H54 (cell line): ENCODE data around the gene UGCG.
"Not testable (repeated sequence)": the region's sequence is repeated elsewhere in the genome, so short reads cannot be mapped to it uniquely, and the experiment has no call there.

ENCODE experiments used
- DNase-seq: peaks from one replicate; pipeline ENCODE4 v3.0.0; 2011; ENCODE audit warnings: low spot score, mixed read lengths; ENCODE audit not compliant: insufficient read length
- FAIRE-seq: peaks from 3 replicates; lab custom pipeline; 2011; peaks lifted over from hg19 to GRCh38; lab: Jason Lieb, UNC
- POLR2A ChIP-seq: IDR thresholded peaks from 2 replicates; pipeline ENCODE4 v1.6.1; 2011; ENCODE audit warnings: low read depth, mild to moderate bottlenecking, low read length

Gene UGCG

GRCh38 chr9:111900151-111900857, 3.7 kb downstream of the UGCG start:
- no peak for TF ChIP-seq POLR2A
- FAIRE-seq = no peak
- DNase-seq = no peak

GRCh38 chr9:111900858-111901612, 4.4 kb downstream of the UGCG start:
- TF ChIP-seq POLR2A = no peak
- FAIRE-seq (peak; percentile 15), DNase-seq (no peak)

GRCh38 chr9:111902391-111903139, 6.0 kb downstream of the UGCG start:
- DNase-seq = no peak
- no peak for TF ChIP-seq POLR2A
- FAIRE-seq = no peak

GRCh38 chr9:111903535-111903934, 6.9 kb downstream of the UGCG start:
- FAIRE-seq, DNase-seq: not testable (repeated sequence)

- FAIRE-seq (peak; percentile 72), DNase-seq (no peak)
- TF ChIP-seq POLR2A = no peak
Observed at GRCh38 chr9:111904026-111904425, 7.4 kb downstream of the UGCG start.

GRCh38 chr9:111904891-111905291, 8.3 kb downstream of the UGCG start:
- TF ChIP-seq POLR2A = no peak
- DNase-seq (no peak), FAIRE-seq (peak; percentile 6)

- DNase-seq = no peak
- no peak for TF ChIP-seq POLR2A
- no peak for FAIRE-seq
Observed at GRCh38 chr9:111907147-111907546, 10.5 kb downstream of the UGCG start.

- FAIRE-seq = peak; percentile 84
- no peak for TF ChIP-seq POLR2A
- no peak for DNase-seq
Observed at GRCh38 chr9:111909444-111909843, 12.8 kb downstream of the UGCG start.

- no peak for DNase-seq
- no peak for TF ChIP-seq POLR2A
- peak; percentile 61 for FAIRE-seq
Observed at GRCh38 chr9:111910428-111910827, 13.8 kb downstream of the UGCG start.

- no peak for TF ChIP-seq POLR2A
- FAIRE-seq (peak; percentile 92), DNase-seq (no peak)
Observed at GRCh38 chr9:111913159-111913558, 16.5 kb downstream of the UGCG start.

- DNase-seq (no peak), FAIRE-seq (peak; percentile 30)
- TF ChIP-seq POLR2A = no peak
Observed at GRCh38 chr9:111914749-111915424, 18.3 kb downstream of the UGCG start.

- DNase-seq = no peak
- FAIRE-seq = peak; percentile 66
- no peak for TF ChIP-seq POLR2A
Observed at GRCh38 chr9:111915425-111915758, 18.8 kb downstream of the UGCG start.

- TF ChIP-seq POLR2A = no peak
- no peak for DNase-seq
- FAIRE-seq = peak; percentile 30
Observed at GRCh38 chr9:111916234-111916645, 19.6 kb downstream of the UGCG start.

- FAIRE-seq (peak; percentile 6), DNase-seq (no peak)
- TF ChIP-seq POLR2A = no peak
Observed at GRCh38 chr9:111917201-111917600, 20.6 kb downstream of the UGCG start.
